Upper lobe of left lung (tissue), 6 donors: ENCODE data around the gene CACNA1D. TPM values are rescaled to one million over a fixed set of nuclear protein-coding genes. Genes with fewer than 3 reads are reported as not detected.

Experiments
- ATAC-seq, 2 donors: fragments of 200-7000 bp; cut with Tn5 transposase; one replicate each; pipeline ENCODE4 v1.9.1; 2022; ENCODE audit warnings: mild to moderate bottlenecking in 2 of 2, moderate library complexity in 2 of 2; ENCODE audit not compliant: low FRiP score in 2 of 2
- DNase-seq, 2 donors: peaks; one replicate each; pipeline ENCODE4 v3.0.0-alpha.2; 2019 to 2020
- H3K27ac ChIP-seq, 4 donors: fragments of 200-600 bp; sonication (generic); one replicate each; pipeline ENCODE4 v1.5.1; 2016 to 2019
- H3K27me3 ChIP-seq, 4 donors: fragments of 200-600 bp; sonication (generic); one replicate each; pipeline ENCODE4 v1.5.1; 2017 to 2019
- H3K36me3 ChIP-seq, 4 donors: fragments of 200-600 bp; sonication (generic); one replicate each; pipeline ENCODE4 v1.5.1; 2016 to 2019
- H3K4me1 ChIP-seq, 4 donors: fragments of 200-600 bp; sonication (generic); one replicate each; pipeline ENCODE4 v1.5.1; 2018 to 2019
- H3K4me3 ChIP-seq, 4 donors: fragments of 200-600 bp; sonication (generic); one replicate each; pipeline ENCODE4 v1.5.1; 2017 to 2019; ENCODE audit warnings: mild to moderate bottlenecking in 2 of 4, moderate library complexity in 1 of 4
- H3K9me3 ChIP-seq, 4 donors: fragments of 200-600 bp; sonication (generic); one replicate each; pipeline ENCODE4 v1.5.1; 2018 to 2019
- EP300 ChIP-seq, 4 donors: sonication (generic); formaldehyde crosslinking; IDR thresholded peaks; one replicate each; pipeline ENCODE4 v1.5.1; 2017; ENCODE audit warnings: antibody characterized with exemption in 4 of 4, control low read depth in 2 of 4
- POLR2A ChIP-seq, 4 donors: fragments of 450-650 bp; IDR thresholded peaks; one replicate each; pipeline ENCODE4 v1.5.1; 2016 to 2017; ENCODE audit warnings: antibody characterized with exemption in 4 of 4, mild to moderate bottlenecking in 2 of 4
- POLR2AphosphoS5 ChIP-seq, 2 donors: sonication (generic); formaldehyde crosslinking; IDR thresholded peaks; one replicate each; pipeline ENCODE4 v1.5.1; 2017; ENCODE audit warnings: antibody characterized with exemption in 2 of 2
- WGBS, 2 donors: methylation state at CpG; one replicate each; pipeline ENCODE4 v1.1.5; 2017 to 2018; 5-methylcytosine and 5-hydroxymethylcytosine counted together
- total RNA-seq, 6 donors: library from RNA; depleted of rRNA in 4 of 6; stranded (reverse); fragments of >200 nt in 4 of 6; gene quantifications; one replicate each; pipeline versions ENCODE4 v1.1.0 to v1.2.1, GENCODE V29; 2016 to 2021
- TF ChIP-seq, protein P1 (sequence below), 6 experiments: fragments of 450-650 bp in 4 of 6; fragments of 200-600 bp in 2 of 6; sonication (generic) in 2 of 6; IDR thresholded peaks; one replicate each; pipeline ENCODE4 v1.5.1; 2016 to 2019; ENCODE audit warnings: antibody characterized with exemption in 6 of 6
- donor health status: DM: no; HTN: no; CAD: no; lungs with moderate emphysema.
- donor health status: DM: no; HTN: yes; CAD: no; lungs with severe emphysema.

CACNA1D gene
- total RNA-seq, 6 donors from 2014 or later: 17.2 to 221 (median 30.2) TPM

DNA sequence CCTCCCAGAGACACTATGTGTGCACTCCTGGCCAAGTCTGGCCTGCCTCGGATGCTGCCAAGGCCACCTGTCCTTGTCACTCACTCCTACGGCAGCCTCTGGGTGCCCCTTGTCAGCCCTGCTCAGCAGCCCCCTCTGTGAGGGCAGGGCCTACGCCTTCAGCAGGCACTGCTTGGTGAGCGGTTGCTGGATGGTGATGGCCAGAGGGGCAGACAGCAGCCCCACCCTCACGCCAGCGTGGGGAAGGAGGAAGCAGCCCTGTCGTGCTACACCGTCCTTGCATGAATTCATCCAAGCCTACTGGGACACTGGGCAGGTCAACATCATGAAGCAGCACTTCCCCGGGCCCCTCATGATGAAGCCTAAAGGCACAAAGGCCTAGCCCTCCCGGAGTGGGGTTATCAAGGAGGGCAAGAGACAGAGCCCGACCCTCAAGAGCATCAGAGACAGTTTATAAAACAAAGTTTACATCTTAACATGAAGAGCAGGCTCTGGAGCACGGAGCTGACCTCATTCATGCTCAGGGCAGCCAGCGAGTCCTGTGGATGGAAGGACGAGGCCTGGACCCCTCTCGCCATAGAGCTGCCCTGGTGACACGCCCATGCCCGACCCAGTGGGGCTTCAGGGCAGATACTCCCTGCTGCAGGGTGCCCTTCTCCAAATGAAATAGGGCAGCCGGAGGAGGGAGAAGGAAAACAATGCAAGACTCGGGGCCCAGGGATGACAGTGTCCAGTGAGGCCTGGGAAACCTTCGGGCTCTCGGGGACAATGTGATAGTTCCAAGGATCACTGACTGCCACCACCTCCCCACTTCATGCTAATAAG, 326.6 kb downstream of the CACNA1D start:
- Histone ChIP-seq H3K27me3 (no peaks in the 10 kb centered on the region), H3K27ac (no peak overlapping the region), H3K36me3 (peaks cover 0 to 10% (median 6%) of the 10 kb centered on the region in 4 donors), H3K4me1 (peaks cover 0 to 6% (median 0%) of the 10 kb centered on the region in 4 donors), H3K4me3 (no peak overlapping the region), H3K9me3 (no peaks in the 10 kb centered on the region)
- ATAC-seq (no peak), DNase-seq (peak in 1 of 2 donors; percentile 43)
- TF ChIP-seq POLR2A (IDR thresholded peaks at IDR 0.05): no peak
- no peak for TF ChIP-seq POLR2AphosphoS5 (IDR thresholded peaks at IDR 0.05)
- TF ChIP-seq, protein P1, sequence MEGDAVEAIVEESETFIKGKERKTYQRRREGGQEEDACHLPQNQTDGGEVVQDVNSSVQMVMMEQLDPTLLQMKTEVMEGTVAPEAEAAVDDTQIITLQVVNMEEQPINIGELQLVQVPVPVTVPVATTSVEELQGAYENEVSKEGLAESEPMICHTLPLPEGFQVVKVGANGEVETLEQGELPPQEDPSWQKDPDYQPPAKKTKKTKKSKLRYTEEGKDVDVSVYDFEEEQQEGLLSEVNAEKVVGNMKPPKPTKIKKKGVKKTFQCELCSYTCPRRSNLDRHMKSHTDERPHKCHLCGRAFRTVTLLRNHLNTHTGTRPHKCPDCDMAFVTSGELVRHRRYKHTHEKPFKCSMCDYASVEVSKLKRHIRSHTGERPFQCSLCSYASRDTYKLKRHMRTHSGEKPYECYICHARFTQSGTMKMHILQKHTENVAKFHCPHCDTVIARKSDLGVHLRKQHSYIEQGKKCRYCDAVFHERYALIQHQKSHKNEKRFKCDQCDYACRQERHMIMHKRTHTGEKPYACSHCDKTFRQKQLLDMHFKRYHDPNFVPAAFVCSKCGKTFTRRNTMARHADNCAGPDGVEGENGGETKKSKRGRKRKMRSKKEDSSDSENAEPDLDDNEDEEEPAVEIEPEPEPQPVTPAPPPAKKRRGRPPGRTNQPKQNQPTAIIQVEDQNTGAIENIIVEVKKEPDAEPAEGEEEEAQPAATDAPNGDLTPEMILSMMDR (IDR thresholded peaks at IDR 0.05): no peak
- no peak for TF ChIP-seq EP300 (IDR thresholded peaks at IDR 0.05)
- WGBS, 2 donors: 83 to 84% methylated on average over 18 to 20 of the region's 21 CpGs

DNA sequence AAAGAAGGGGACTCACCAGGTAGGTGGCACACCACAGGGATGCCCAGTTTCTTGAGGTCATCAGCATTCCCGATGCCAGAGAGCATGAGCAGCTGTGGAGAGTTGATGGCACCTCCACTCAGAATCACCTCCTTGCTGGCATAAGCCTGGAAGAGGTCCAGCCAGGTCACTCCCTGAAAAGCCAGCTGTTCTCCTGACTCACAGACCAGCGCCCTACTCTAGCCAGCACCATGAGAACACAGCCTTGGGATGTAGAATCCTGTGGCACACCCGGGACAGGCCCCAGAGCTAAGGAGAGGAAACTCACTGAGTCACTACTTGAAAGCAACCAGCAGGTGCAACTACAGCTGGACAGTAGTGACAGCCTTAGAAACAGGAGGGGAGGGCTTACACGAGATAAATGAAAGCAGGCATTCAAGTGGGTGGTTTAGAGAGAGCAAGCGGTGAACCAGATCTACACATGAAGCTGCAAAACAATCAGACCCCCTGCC, 327.3 kb downstream of the CACNA1D start:
- Histone ChIP-seq H3K4me3 (no peak overlapping the region), H3K27ac (no peak overlapping the region), H3K36me3 (peaks cover 0 to 10% (median 6%) of the 10 kb centered on the region in 4 donors), H3K4me1 (peaks cover 0 to 6% (median 0%) of the 10 kb centered on the region in 4 donors), H3K9me3 (no peaks in the 10 kb centered on the region), H3K27me3 (no peaks in the 10 kb centered on the region)
- 63 to 67% methylated on average over 5 of the region's 5 CpGs for WGBS, 2 donors
- DNase-seq: no peak
- no peak for TF ChIP-seq POLR2AphosphoS5 (IDR thresholded peaks at IDR 0.05)
- TF ChIP-seq EP300 (IDR thresholded peaks at IDR 0.05): no peak
- TF ChIP-seq, protein P1 (IDR thresholded peaks at IDR 0.05): no peak
- no peak for ATAC-seq

DNA sequence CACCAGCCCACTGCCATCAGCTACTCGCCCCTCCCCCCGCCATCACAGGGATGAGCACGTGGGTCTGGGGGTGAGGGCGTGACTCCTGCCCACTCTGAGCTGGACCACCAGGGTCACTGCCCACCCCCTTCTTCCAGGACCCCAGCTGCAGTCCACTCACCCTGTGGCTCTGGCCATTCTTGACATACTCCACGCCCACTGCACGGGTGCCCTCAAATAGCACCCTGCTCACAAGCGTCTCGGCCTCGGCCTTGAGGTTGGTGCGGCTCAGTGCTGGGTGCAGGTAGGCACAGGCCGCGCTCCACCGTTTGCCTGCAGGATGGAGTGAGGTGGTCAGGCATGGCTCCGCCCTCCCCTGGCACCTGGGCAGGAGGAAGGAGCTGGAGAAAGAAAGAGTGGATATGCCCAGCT, 327.9 kb downstream of the CACNA1D start:
- DNase-seq: peak in 1 of 2 donors; percentile 49
- H3K27me3 ChIP-seq: no peaks in the 10 kb centered on the region
- H3K4me3 ChIP-seq: no peak overlapping the region
- H3K4me1 ChIP-seq: peaks cover 0 to 6% (median 0%) of the 10 kb centered on the region in 4 donors
- peaks cover 0 to 10% (median 6%) of the 10 kb centered on the region in 4 donors for H3K36me3 ChIP-seq
- ATAC-seq: no peak
- H3K9me3 ChIP-seq: no peaks in the 10 kb centered on the region
- no peak overlapping the region for H3K27ac ChIP-seq
- WGBS, 2 donors: 88 to 90% methylated on average over 7 to 14 of the region's 14 CpGs
- TF ChIP-seq EP300 (IDR thresholded peaks at IDR 0.05) (no peak), POLR2AphosphoS5 (IDR thresholded peaks at IDR 0.05) (no peak), POLR2A (IDR thresholded peaks at IDR 0.05) (no peak)
- TF ChIP-seq, protein P1 (IDR thresholded peaks at IDR 0.05): no peak

DNA sequence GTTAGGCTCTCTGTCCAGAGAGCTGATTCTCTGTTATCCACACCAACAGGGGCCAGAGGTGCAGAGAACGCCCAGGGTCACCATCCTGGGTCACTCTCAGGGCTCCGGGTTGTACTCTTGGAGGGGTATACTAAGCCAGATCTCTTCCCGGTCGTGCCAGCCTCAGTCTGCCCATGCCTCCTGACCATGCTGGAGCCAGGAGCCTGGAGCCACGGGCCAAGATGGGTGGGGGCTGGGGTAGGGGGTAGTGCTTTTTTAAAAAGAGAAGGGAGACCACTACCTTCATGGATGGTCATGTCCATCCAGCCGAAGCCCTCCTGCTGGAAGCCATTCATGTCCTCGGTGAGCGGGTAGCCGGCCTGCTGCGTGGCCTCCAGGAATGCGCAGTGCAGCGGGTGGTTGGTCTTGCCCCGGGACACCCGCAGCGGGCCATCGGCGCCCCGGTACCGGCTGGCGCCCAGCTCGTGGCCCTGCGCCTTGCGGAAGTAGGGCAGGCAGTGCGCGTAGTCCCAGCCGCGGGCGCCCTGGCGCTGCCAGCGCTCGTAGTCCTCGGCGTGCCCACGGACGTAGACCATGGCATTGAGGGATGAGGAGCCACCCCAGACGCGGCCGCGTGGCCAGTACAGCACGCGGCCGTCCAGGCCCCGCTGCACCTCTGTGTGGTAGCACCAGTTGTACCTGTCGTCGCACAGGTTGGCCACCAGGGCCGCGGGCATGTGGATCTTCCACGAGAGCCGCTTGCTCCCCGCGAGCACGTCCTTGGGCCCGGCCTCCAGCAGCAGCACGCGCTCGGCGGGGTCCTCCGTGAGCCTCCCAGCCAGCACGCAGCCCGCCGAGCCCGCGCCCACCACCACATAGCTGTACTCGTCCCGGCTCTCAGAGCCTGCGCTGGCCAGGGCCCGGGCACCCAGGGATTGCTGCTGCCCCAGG, 328.9 kb downstream of the CACNA1D start:
- H3K27me3 ChIP-seq: no peaks in the 10 kb centered on the region
- peaks cover 0 to 9% (median 0%) of the 10 kb centered on the region in 4 donors for H3K4me1 ChIP-seq
- no peak overlapping the region for H3K27ac ChIP-seq
- H3K4me3 ChIP-seq: no peak overlapping the region
- DNase-seq: peak in 1 of 2 donors; percentile 80
- H3K9me3 ChIP-seq: no peaks in the 10 kb centered on the region
- peaks cover 0 to 10% (median 4%) of the 10 kb centered on the region in 4 donors for H3K36me3 ChIP-seq
- WGBS, 2 donors: 94 to 96% methylated on average over 22 to 62 of the region's 67 CpGs
- TF ChIP-seq EP300 (IDR thresholded peaks at IDR 0.05) (no peak), POLR2A (IDR thresholded peaks at IDR 0.05) (no peak), POLR2AphosphoS5 (IDR thresholded peaks at IDR 0.05) (no peak)
- TF ChIP-seq, protein P1 (IDR thresholded peaks at IDR 0.05): no peak
- no peak for ATAC-seq
